GM19452 (cell line): ENCODE data around the gene TASOR2.

Experiments used
- ATAC-seq: cut with Tn5 transposase; IDR thresholded peaks from one replicate; pipeline ENCODE4 v1.9.1; 2021; ENCODE audit not compliant: unreplicated experiment

Gene TASOR2

GRCh38 chr10:5684318-5684970 lies at the start of gene TASOR2:
TASOR2 (plus strand) TSS chr10:5684838; CDS start chr10:5720643, 35,805 bp downstream.
- peak; percentile 66 for ATAC-seq

GRCh38 chr10:5634918-5635317 lies 49.7 kb upstream of the TASOR2 start:
- ATAC-seq: no peak

- no peak for ATAC-seq
These were observed 46.1 kb upstream of the TASOR2 start for GRCh38 chr10:5638494-5638893.

GRCh38 chr10:5639066-5639465 lies 45.6 kb upstream of the TASOR2 start:
- no peak for ATAC-seq

- no peak for ATAC-seq
These were observed 44.6 kb upstream of the TASOR2 start for GRCh38 chr10:5640036-5640435.

- no peak for ATAC-seq
These were observed 44.1 kb upstream of the TASOR2 start for GRCh38 chr10:5640501-5640900.

GRCh38 chr10:5641501-5641900 lies 43.1 kb upstream of the TASOR2 start:
- no peak for ATAC-seq

GRCh38 chr10:5643346-5644067 lies 41.1 kb upstream of the TASOR2 start:
- no peak for ATAC-seq

- no peak for ATAC-seq
These were observed 39.7 kb upstream of the TASOR2 start for GRCh38 chr10:5644930-5645329.

- no peak for ATAC-seq
These were observed 39.3 kb upstream of the TASOR2 start for GRCh38 chr10:5645375-5645774.

- ATAC-seq: no peak
These were observed 38.6 kb upstream of the TASOR2 start for GRCh38 chr10:5645944-5646617.

GRCh38 chr10:5647507-5648240 lies 37.0 kb upstream of the TASOR2 start:
- ATAC-seq: no peak

GRCh38 chr10:5648494-5649457 lies 35.9 kb upstream of the TASOR2 start:
- ATAC-seq: no peak

GRCh38 chr10:5649746-5650145 lies 34.9 kb upstream of the TASOR2 start:
- ATAC-seq: no peak

GRCh38 chr10:5650664-5651387 lies 33.8 kb upstream of the TASOR2 start:
- ATAC-seq: no peak

GRCh38 chr10:5651388-5651764 lies 33.3 kb upstream of the TASOR2 start:
- no peak for ATAC-seq

- no peak for ATAC-seq
These were observed 31.9 kb upstream of the TASOR2 start for GRCh38 chr10:5652746-5653145.

- ATAC-seq: no peak
These were observed 30.4 kb upstream of the TASOR2 start for GRCh38 chr10:5654218-5654755.

GRCh38 chr10:5655121-5655520 lies 29.5 kb upstream of the TASOR2 start:
- ATAC-seq: no peak
